Activated CD4-positive, alpha-beta T cell treated with anti-CD3 and anti-CD28 coated beads for 36 hours (primary cell): ENCODE measurements around the gene NUP93. TPM values are rescaled to one million over a fixed set of nuclear protein-coding genes. Genes with fewer than 3 reads are reported as not detected.
"Not testable (repeated sequence)": the region's sequence is repeated elsewhere in the genome, so short reads cannot be mapped to it uniquely, and the experiment has no call there.

Source experiments
- ATAC-seq: fragments of 200-7000 bp; cut with Tn5 transposase; one replicate; pipeline ENCODE4 v1.10.0; 2021; ENCODE audit warnings: mild to moderate bottlenecking, moderate library complexity
- CTCF ChIA-PET: fragments of 350-600 bp; sonication (Branson Sonifier 250); formaldehyde crosslinking; loops from one replicate; lab custom pipeline; 2021; ENCODE audit warnings: antibody characterized with exemption; lab: Charles Lee
- POLR2A ChIA-PET: fragments of 350-600 bp; sonication (Branson Sonifier 250); formaldehyde crosslinking; loops from one replicate; lab custom pipeline; 2021; ENCODE audit warnings: antibody characterized with exemption, inconsistent platforms; lab: Charles Lee
- DNase-seq: peaks from one replicate; pipeline ENCODE4 v3.0.0-alpha.2; 2020
- H3K27ac Mint-ChIP-seq: one replicate; pipeline ENCODE4 v1.8.0; 2021; ENCODE audit warnings: mixed read lengths
- H3K27me3 Mint-ChIP-seq: one replicate; pipeline ENCODE4 v1.8.0; 2021; ENCODE audit warnings: mixed read lengths
- H3K36me3 Mint-ChIP-seq: one replicate; pipeline ENCODE4 v1.8.0; 2021; ENCODE audit warnings: low read depth, mixed read lengths
- H3K4me1 Mint-ChIP-seq: one replicate; pipeline ENCODE4 v1.8.0; 2021; ENCODE audit warnings: mixed read lengths
- H3K4me3 Mint-ChIP-seq: one replicate; pipeline ENCODE4 v1.8.0; 2021; ENCODE audit warnings: mild to moderate bottlenecking, moderate library complexity, mixed read lengths
- H3K9me3 Mint-ChIP-seq: one replicate; pipeline ENCODE4 v1.8.0; 2021; ENCODE audit warnings: low read depth, mixed read lengths
- intact Hi-C, 2 experiments: fragments of 100-400 bp; cut with DNase I in 1 of 2; cut with micrococcal nuclease in 1 of 2; formaldehyde crosslinking; loops; one replicate each; pipeline versions ENCODE4 v1.14.2 to v1.15.1; 2022 to 2024; cut with DNase I, micrococcal nuclease
- total RNA-seq, 2 experiments: library from RNA; stranded (reverse); gene quantifications; one replicate each; pipeline ENCODE4 v1.2.3, GENCODE V29; 2021

NUP93 gene
- total RNA-seq, 2 experiments from 2014 or later: 131 to 154 TPM

GRCh38 chr16:56868175-56868574 is 138.2 kb downstream of the NUP93 start:
- no peak overlapping the region for H3K4me3 Mint-ChIP-seq
- ChIA-PET POLR2A (no interaction called here), CTCF (interaction anchor here (0.6 to 5.4 kb wide), 11 partner anchors 8 to 770 kb away, joined by 3 to 35 read pairs (median 3); partner anchors contain the start of gene CETP)
- H3K27ac Mint-ChIP-seq: no peak overlapping the region
- intact Hi-C loops: loop anchor here (5.0 to 10.0 kb wide), 3 partner anchors 64 to 297 kb away; partner anchors contain the start of gene HERPUD1 (in 1 of the 2)
- H3K9me3 Mint-ChIP-seq: no peaks in the 10 kb centered on the region
- H3K27me3 Mint-ChIP-seq: no peaks in the 10 kb centered on the region
- H3K36me3 Mint-ChIP-seq: no peaks in the 10 kb centered on the region
- ATAC-seq (no peak), DNase-seq (no peak)
- H3K4me1 Mint-ChIP-seq: no peaks in the 10 kb centered on the region

DNA sequence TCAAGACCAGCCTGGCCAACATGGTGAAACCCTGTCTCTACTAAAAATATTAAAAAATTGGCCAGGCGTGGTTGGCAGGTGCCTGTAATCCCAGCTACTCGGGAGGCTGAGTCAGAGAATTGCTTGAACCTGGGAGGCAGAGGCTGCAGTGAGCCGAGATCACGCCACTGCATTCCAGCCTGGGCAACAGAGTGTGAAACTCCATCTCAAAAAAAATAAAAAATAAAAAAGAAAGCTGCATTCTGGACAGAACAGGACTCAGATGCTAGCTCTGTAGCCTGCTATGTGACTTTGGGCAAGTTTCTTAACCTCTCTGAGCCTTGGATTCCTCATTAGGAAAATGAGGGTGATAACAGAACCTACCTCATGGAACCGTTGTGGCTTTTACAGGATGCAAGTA is 138.8 kb downstream of the NUP93 start:
- not testable (repeated sequence) for H3K4me1 Mint-ChIP-seq, H3K4me3 Mint-ChIP-seq, H3K27ac Mint-ChIP-seq, DNase-seq, H3K27me3 Mint-ChIP-seq, ATAC-seq, H3K9me3 Mint-ChIP-seq, H3K36me3 Mint-ChIP-seq
- CTCF ChIA-PET: interaction anchor here (0.6 to 5.4 kb wide), 14 partner anchors 7 to 739 kb away, joined by 3 to 35 read pairs (median 3); partner anchors contain the start of gene CETP
- POLR2A ChIA-PET: interaction anchor here (0.6 kb wide), 1 partner anchor 72 kb away, joined by 3 read pairs; no protein-coding TSS in a partner anchor
- intact Hi-C loops: loop anchor here (1.0 to 10.0 kb wide), 4 partner anchors 64 to 296 kb away; partner anchors contain the start of gene HERPUD1 (in 1 of the 2)

DNA sequence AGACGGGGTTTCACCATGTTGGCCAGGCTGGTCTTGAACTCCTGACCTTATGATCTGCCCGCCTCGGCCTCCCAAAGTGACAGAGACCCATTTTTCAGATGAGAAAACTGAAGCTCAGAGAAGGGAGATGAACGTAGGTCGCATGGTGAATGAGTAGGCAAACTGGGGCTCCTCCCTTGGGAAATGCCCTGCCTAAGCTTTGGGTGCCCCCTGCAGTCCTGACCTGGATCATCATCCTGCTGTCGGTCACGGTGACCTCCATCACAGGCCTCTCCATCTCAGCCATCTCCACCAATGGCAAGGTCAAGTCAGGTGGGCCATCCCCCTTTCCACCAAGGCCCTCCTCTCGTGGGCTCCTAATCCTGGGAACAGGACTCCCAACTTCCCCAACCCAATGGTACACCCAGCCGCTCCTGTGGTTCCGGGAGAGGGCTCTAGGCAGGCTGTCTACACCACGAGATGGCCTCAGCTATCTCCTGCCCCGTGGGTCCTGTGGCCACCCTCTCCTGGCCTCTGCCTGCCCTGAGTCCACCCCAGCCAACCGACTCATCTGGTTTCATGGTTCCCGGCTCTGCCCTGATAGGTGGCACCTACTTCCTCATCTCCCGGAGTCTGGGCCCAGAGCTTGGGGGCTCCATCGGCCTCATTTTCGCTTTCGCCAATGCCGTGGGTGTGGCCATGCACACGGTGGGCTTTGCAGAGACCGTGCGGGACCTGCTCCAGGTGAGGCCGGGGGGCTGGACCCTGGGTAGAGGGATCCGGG is 139.8 kb downstream of the NUP93 start:
- no peaks in the 10 kb centered on the region for H3K9me3 Mint-ChIP-seq
- H3K27me3 Mint-ChIP-seq: no peaks in the 10 kb centered on the region
- no peaks in the 10 kb centered on the region for H3K4me1 Mint-ChIP-seq
- intact Hi-C loops: loop anchor here (1.0 to 10.0 kb wide), 4 partner anchors 63 to 295 kb away; partner anchors contain the start of gene HERPUD1 (in 1 of the 2)
- H3K36me3 Mint-ChIP-seq: no peaks in the 10 kb centered on the region
- CTCF ChIA-PET: interaction anchor here (0.6 to 5.4 kb wide), 7 partner anchors 8 to 117 kb away, joined by 3 to 35 read pairs (median 3); no protein-coding TSS in a partner anchor
- peak overlapping the region; percentile 7 for H3K27ac Mint-ChIP-seq
- peak; percentile 77 for ATAC-seq
- POLR2A ChIA-PET: no interaction called here
- H3K4me3 Mint-ChIP-seq: no peak overlapping the region
- DNase-seq: peak; percentile 64

GRCh38 chr16:56870276-56870888 is 140.5 kb downstream of the NUP93 start:
- intact Hi-C loops: no loop called here
- no peaks in the 10 kb centered on the region for H3K9me3 Mint-ChIP-seq
- no peaks in the 10 kb centered on the region for H3K36me3 Mint-ChIP-seq
- ChIA-PET POLR2A (no interaction called here), CTCF (interaction anchor here (0.5 to 5.4 kb wide), 3 partner anchors 9 to 298 kb away, joined by 3 to 35 read pairs (median 5); no protein-coding TSS in a partner anchor)
- H3K27ac Mint-ChIP-seq: no peak overlapping the region
- no peak for DNase-seq
- no peak for ATAC-seq
- H3K4me3 Mint-ChIP-seq: no peak overlapping the region
- no peaks in the 10 kb centered on the region for H3K4me1 Mint-ChIP-seq
- no peaks in the 10 kb centered on the region for H3K27me3 Mint-ChIP-seq

- peak; percentile 45 for ATAC-seq
- Mint-ChIP-seq H3K4me3 (no peak overlapping the region), H3K36me3 (no peaks in the 10 kb centered on the region), H3K27me3 (no peaks in the 10 kb centered on the region), H3K4me1 (no peaks in the 10 kb centered on the region), H3K27ac (no peak overlapping the region), H3K9me3 (no peaks in the 10 kb centered on the region)
- DNase-seq: peak; percentile 41
- POLR2A ChIA-PET: no interaction called here
- CTCF ChIA-PET: no interaction called here
- intact Hi-C loops: no loop called here
Observed at GRCh38 chr16:56871172-56871593, 141.3 kb downstream of the NUP93 start.

DNA sequence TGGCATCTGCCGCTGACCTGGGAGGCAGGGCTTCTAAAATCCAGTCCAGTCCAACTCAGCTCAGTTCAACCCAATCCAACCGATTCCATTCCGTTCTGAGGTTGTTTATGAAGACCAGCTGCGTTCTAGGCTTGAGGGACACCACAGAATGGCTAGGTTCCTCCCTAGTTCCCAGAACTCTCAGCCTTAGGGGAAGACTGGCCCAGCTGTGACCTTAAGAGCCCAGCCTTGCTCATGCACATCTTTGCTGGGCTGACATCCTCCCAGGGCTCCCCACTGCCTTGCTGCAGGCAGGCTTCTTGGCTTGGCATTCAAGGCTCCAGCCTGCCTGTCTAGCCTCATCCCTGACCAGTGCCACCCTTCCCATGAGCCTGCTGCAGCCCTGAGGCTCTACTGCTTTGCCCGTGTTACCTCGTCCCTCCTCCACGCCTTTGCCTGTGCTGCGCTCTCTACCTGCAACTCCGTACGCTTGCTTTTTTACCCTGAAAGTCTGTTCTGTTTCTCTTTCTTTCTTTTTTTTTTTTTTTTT is 143.0 kb downstream of the NUP93 start:
- Mint-ChIP-seq H3K27ac (no peak overlapping the region), H3K27me3 (no peaks in the 10 kb centered on the region), H3K36me3 (no peaks in the 10 kb centered on the region), H3K4me3 (no peak overlapping the region), H3K9me3 (no peaks in the 10 kb centered on the region), H3K4me1 (no peaks in the 10 kb centered on the region)
- intact Hi-C loops: no loop called here
- no peak for DNase-seq
- no peak for ATAC-seq
- ChIA-PET POLR2A (no interaction called here), CTCF (no interaction called here)

- ATAC-seq (no peak), DNase-seq (no peak)
- Mint-ChIP-seq H3K4me1 (no peaks in the 10 kb centered on the region), H3K27ac (no peak overlapping the region), H3K36me3 (no peaks in the 10 kb centered on the region), H3K27me3 (no peaks in the 10 kb centered on the region), H3K9me3 (no peaks in the 10 kb centered on the region), H3K4me3 (no peak overlapping the region)
- CTCF ChIA-PET: interaction anchor here (0.6 to 0.9 kb wide), 4 partner anchors 8 to 82 kb away, joined by 3 to 5 read pairs (median 3); no protein-coding TSS in a partner anchor
- POLR2A ChIA-PET: no interaction called here
- intact Hi-C loops: no loop called here
Observed at GRCh38 chr16:56874800-56875199, 144.9 kb downstream of the NUP93 start.

GRCh38 chr16:56876048-56876447 is 146.1 kb downstream of the NUP93 start:
- H3K4me1 Mint-ChIP-seq: no peaks in the 10 kb centered on the region
- H3K9me3 Mint-ChIP-seq: no peaks in the 10 kb centered on the region
- DNase-seq (no peak), ATAC-seq (no peak)
- H3K4me3 Mint-ChIP-seq: no peak overlapping the region
- intact Hi-C loops: no loop called here
- ChIA-PET POLR2A (no interaction called here), CTCF (interaction anchor here (0.6 kb wide), 2 partner anchors 8 to 285 kb away, joined by 3 read pairs; no protein-coding TSS in a partner anchor)
- H3K27ac Mint-ChIP-seq: no peak overlapping the region
- H3K36me3 Mint-ChIP-seq: no peaks in the 10 kb centered on the region
- H3K27me3 Mint-ChIP-seq: no peaks in the 10 kb centered on the region

GRCh38 chr16:56877486-56878182 is 147.7 kb downstream of the NUP93 start:
- no peak for DNase-seq
- CTCF ChIA-PET: no interaction called here
- Mint-ChIP-seq H3K27ac (no peak overlapping the region), H3K4me1 (no peaks in the 10 kb centered on the region), H3K36me3 (no peaks in the 10 kb centered on the region), H3K4me3 (no peak overlapping the region), H3K9me3 (no peaks in the 10 kb centered on the region), H3K27me3 (no peaks in the 10 kb centered on the region)
- ATAC-seq: no peak
- intact Hi-C loops: no loop called here
- POLR2A ChIA-PET: no interaction called here

GRCh38 chr16:56878282-56878854 is 148.4 kb downstream of the NUP93 start:
- no peaks in the 10 kb centered on the region for H3K27me3 Mint-ChIP-seq
- POLR2A ChIA-PET: no interaction called here
- no peaks in the 10 kb centered on the region for H3K4me1 Mint-ChIP-seq
- H3K4me3 Mint-ChIP-seq: no peak overlapping the region
- H3K36me3 Mint-ChIP-seq: no peaks in the 10 kb centered on the region
- H3K9me3 Mint-ChIP-seq: no peaks in the 10 kb centered on the region
- intact Hi-C loops: no loop called here
- DNase-seq (no peak), ATAC-seq (no peak)
- CTCF ChIA-PET: no interaction called here
- H3K27ac Mint-ChIP-seq: no peak overlapping the region

- no peak for DNase-seq
- Mint-ChIP-seq H3K36me3 (no peaks in the 10 kb centered on the region), H3K4me1 (no peaks in the 10 kb centered on the region), H3K27me3 (no peaks in the 10 kb centered on the region), H3K27ac (no peak overlapping the region), H3K9me3 (no peaks in the 10 kb centered on the region), H3K4me3 (no peak overlapping the region)
- intact Hi-C loops: no loop called here
- ChIA-PET CTCF (no interaction called here), POLR2A (no interaction called here)
- ATAC-seq: no peak
Observed at GRCh38 chr16:56879276-56879675, 149.3 kb downstream of the NUP93 start.
